GM12872 (cell line): Measurements from ENCODE around the gene NTM.
A peak's percentile ranks its signal among the peaks of the same experiment; 100 is the strongest.

Experiments used
- CTCF ChIP-seq: IDR thresholded peaks from 3 replicates; pipeline ENCODE4 v1.5.1; 2011; ENCODE audit warnings: low read depth, mild to moderate bottlenecking, low read length, moderate library complexity; ENCODE audit not compliant: insufficient read depth

Gene NTM

GRCh38 chr11:131561972-131562371 lies 191.6 kb downstream of the NTM start:
- no peak for TF ChIP-seq CTCF

- TF ChIP-seq CTCF: no peak
Observed at GRCh38 chr11:131568318-131568717, 197.9 kb downstream of the NTM start.

GRCh38 chr11:131571571-131571970 lies 201.2 kb downstream of the NTM start:
- TF ChIP-seq CTCF: no peak

GRCh38 chr11:131572423-131572822 lies 202.0 kb downstream of the NTM start:
- TF ChIP-seq CTCF: no peak

- TF ChIP-seq CTCF: peak; percentile 67
Observed at GRCh38 chr11:131579932-131580387, 209.5 kb downstream of the NTM start.

- no peak for TF ChIP-seq CTCF
Observed at GRCh38 chr11:131580476-131580875, 210.1 kb downstream of the NTM start.

GRCh38 chr11:131581046-131581445 lies 210.6 kb downstream of the NTM start:
- TF ChIP-seq CTCF: no peak
